Thyroid gland (tissue), 4 donors: ENCODE data around the gene PHACTR3. TPM values are rescaled to one million over a fixed set of nuclear protein-coding genes. Genes with fewer than 3 reads are reported as not detected.

Experiments
- DNase-seq, 2 donors: peaks; one replicate each; pipeline ENCODE4 v3.0.0-alpha.2; 2019
- H3K27ac ChIP-seq, 3 donors: fragments of 200-600 bp; sonication (generic); 1 replicate in 2 of 3; 2 replicates in 1 of 3; pipeline ENCODE4 v1.5.1; 2016 to 2019; ENCODE audit warnings: mild to moderate bottlenecking in 1 of 3, moderate library complexity in 1 of 3
- H3K27me3 ChIP-seq: fragments of 200-600 bp; sonication (generic); one replicate; pipeline ENCODE4 v1.5.1; 2019
- H3K36me3 ChIP-seq, 2 donors: fragments of 200-600 bp; sonication (generic); one replicate each; pipeline ENCODE4 v1.5.1; 2016 to 2019
- H3K4me1 ChIP-seq, 2 donors: fragments of 200-600 bp; sonication (generic); one replicate each; pipeline ENCODE4 v1.5.1; 2017 to 2019
- H3K4me3 ChIP-seq, 3 donors: fragments of 200-600 bp; sonication (generic); replicated peaks in 1 of 3; 1 replicate in 2 of 3; 2 replicates in 1 of 3; pipeline ENCODE4 v1.5.1; 2016; ENCODE audit warnings: mild to moderate bottlenecking in 1 of 3
- H3K9me3 ChIP-seq: fragments of 200-600 bp; sonication (generic); one replicate; pipeline ENCODE4 v1.5.1; 2017
- POLR2A ChIP-seq, 2 donors: fragments of 450-650 bp; IDR thresholded peaks; one replicate each; pipeline ENCODE4 v1.6.1; 2017; ENCODE audit warnings: antibody characterized with exemption in 2 of 2, mild to moderate bottlenecking in 2 of 2, moderate library complexity in 1 of 2
- WGBS, 2 donors: methylation state at CpG; one replicate each; pipeline ENCODE4 v1.1.5; 2017; 5-methylcytosine and 5-hydroxymethylcytosine counted together
- intact Hi-C: fragments of 100-400 bp; cut with DNase I; formaldehyde crosslinking; loops from one replicate; pipeline ENCODE4 v1.15.1; 2023
- total RNA-seq, 4 donors: library from RNA; depleted of rRNA; stranded (reverse); fragments of >200 nt; gene quantifications; one replicate each; pipeline ENCODE4 v1.2.3, GENCODE V29; 2016
- TF ChIP-seq, protein P1 (sequence below), 6 experiments: fragments of 200-600 bp in 3 of 6; fragments of 450-650 bp in 3 of 6; sonication (generic) in 3 of 6; IDR thresholded peaks; one replicate each; pipeline ENCODE4 v1.5.1; 2016 to 2019; ENCODE audit warnings: antibody characterized with exemption in 6 of 6, mild to moderate bottlenecking in 2 of 6, inconsistent platforms in 1 of 6, moderate library complexity in 1 of 6

The PHACTR3 gene
- total RNA-seq, 4 donors from 2014 or later, result 2.4 TPM; not detected in 3

DNA sequence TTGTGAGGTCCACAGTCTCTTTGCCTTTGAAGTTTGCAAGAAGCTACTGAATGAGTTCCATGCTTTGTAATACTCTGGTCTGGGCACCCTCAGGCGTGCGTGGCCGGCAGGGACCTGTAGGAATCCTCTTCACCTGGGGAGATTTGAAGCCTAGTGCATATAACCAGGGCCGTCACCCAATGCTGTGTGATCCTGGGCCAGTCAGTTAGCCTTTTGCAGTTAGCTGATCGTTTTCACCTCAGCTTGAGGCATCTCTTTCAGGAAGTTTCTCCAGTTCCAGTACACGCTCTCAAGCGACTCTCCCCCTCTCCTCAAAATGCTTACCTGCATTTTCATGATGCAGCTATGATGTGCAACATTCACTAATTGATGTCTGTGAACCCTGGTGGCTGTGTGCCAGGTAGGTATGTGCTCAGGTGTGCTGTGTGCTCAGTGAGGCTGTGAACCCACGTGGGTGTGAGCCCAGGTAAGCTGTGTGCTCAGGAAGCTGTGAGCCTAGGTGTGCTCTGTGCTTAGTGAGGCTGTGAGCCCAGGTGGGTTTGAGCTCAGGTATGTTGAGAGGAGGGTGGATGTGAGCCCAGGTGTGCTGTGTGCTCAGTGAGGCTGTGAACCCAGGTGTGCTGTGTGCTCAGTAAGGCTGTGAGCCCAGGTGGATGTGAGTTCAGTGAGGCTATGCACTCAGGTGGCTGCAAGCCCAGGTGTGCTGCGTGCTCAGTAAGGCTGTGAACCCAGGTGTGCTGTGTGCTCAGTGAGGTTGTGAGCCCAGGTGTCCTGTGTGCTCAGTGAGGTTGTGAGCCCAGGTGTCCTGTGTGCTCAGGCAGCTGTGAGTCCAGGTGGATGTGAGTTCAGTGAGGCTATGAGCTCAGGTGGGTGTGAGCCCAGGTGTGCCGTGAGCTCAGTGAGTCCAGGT is 120.4 kb downstream of the PHACTR3 start:
- Histone ChIP-seq H3K36me3 (no peaks in the 10 kb centered on the region), H3K9me3 (no peaks in the 10 kb centered on the region), H3K27ac (no peak overlapping the region), H3K4me3 (no peak overlapping the region), H3K4me1 (no peaks in the 10 kb centered on the region), H3K27me3 (no peaks in the 10 kb centered on the region)
- DNase-seq, result no peak
- TF ChIP-seq, protein P1, sequence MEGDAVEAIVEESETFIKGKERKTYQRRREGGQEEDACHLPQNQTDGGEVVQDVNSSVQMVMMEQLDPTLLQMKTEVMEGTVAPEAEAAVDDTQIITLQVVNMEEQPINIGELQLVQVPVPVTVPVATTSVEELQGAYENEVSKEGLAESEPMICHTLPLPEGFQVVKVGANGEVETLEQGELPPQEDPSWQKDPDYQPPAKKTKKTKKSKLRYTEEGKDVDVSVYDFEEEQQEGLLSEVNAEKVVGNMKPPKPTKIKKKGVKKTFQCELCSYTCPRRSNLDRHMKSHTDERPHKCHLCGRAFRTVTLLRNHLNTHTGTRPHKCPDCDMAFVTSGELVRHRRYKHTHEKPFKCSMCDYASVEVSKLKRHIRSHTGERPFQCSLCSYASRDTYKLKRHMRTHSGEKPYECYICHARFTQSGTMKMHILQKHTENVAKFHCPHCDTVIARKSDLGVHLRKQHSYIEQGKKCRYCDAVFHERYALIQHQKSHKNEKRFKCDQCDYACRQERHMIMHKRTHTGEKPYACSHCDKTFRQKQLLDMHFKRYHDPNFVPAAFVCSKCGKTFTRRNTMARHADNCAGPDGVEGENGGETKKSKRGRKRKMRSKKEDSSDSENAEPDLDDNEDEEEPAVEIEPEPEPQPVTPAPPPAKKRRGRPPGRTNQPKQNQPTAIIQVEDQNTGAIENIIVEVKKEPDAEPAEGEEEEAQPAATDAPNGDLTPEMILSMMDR (IDR thresholded peaks at IDR 0.05), result no peak
- TF ChIP-seq POLR2A (IDR thresholded peaks at IDR 0.05), result no peak
- 51 to 52% methylated on average over 9 to 10 of the region's 10 CpGs for WGBS, 2 donors
- intact Hi-C loops, result no loop called here

DNA sequence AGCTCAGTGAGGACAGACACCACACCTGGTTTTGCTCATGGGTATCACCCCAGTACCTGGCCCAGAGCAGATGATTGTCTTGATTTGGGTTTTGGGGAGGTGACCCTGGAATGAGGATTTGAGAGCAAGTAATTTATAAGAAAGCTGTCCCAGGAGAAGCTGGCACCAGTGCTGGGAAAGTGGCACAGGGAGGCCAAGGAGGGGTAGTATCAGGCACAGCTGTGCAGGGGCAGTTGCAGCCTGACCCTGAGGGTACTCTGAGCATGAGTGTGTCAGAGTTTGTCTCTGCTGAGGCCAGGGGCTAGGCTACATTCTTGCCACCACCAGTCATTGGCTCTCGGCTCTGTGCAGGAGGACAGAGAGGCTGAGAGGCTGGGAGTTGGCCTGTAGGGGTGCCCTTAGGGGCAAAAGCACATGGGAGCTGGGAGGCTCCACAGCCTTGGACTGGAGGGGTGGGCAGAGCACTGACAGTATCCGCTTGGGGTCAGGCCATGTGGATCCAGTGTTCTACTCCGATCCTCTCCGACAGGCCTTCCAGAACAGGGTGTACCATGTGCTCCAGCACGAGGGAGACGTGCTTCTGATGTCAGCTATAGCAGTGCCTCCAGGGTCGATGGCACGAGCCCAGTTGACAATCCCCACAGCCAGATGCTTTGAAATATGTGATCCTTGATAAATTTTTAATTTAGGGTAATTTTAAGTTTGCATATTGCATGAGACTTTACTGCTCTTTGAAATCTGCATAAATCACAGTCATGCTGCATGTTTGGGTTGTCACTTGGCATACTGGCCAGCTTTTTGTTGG is 121.3 kb downstream of the PHACTR3 start:
- TF ChIP-seq, protein P1 (IDR thresholded peaks at IDR 0.05), result no peak
- TF ChIP-seq POLR2A (IDR thresholded peaks at IDR 0.05), result no peak
- no peaks in the 10 kb centered on the region for H3K4me1 ChIP-seq
- WGBS, 2 donors, result 84 to 87% methylated on average over 8 of the region's 8 CpGs
- H3K27ac ChIP-seq, result no peak overlapping the region
- intact Hi-C loops, result no loop called here
- no peaks in the 10 kb centered on the region for H3K27me3 ChIP-seq
- H3K4me3 ChIP-seq, result no peak overlapping the region
- no peaks in the 10 kb centered on the region for H3K36me3 ChIP-seq
- no peaks in the 10 kb centered on the region for H3K9me3 ChIP-seq
- DNase-seq, result no peak

DNA sequence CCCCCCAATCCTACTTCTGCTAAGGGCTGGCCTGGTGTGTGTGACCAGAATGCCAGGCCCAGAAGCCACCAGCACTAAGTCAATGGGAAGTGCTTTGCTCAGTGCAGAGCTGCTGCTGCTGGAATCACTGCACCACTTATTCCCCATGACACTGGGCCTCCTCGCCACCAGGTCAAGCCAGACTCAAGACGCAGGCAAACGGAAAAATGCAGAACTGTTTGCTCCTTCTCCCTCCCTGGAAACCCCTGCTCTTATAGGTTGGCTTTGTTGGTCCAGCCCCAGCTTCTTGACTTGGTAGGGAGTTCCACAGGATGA is 121.9 kb downstream of the PHACTR3 start:
- Histone ChIP-seq H3K27ac (no peak overlapping the region), H3K36me3 (no peaks in the 10 kb centered on the region), H3K4me1 (no peaks in the 10 kb centered on the region), H3K9me3 (no peaks in the 10 kb centered on the region), H3K4me3 (no peak overlapping the region), H3K27me3 (no peaks in the 10 kb centered on the region)
- no peak for TF ChIP-seq POLR2A (IDR thresholded peaks at IDR 0.05)
- TF ChIP-seq, protein P1 (IDR thresholded peaks at IDR 0.05), result no peak
- intact Hi-C loops, result no loop called here
- no peak for DNase-seq
- WGBS, 2 donors, result 62 to 66% methylated on average over 3 of the region's 3 CpGs

DNA sequence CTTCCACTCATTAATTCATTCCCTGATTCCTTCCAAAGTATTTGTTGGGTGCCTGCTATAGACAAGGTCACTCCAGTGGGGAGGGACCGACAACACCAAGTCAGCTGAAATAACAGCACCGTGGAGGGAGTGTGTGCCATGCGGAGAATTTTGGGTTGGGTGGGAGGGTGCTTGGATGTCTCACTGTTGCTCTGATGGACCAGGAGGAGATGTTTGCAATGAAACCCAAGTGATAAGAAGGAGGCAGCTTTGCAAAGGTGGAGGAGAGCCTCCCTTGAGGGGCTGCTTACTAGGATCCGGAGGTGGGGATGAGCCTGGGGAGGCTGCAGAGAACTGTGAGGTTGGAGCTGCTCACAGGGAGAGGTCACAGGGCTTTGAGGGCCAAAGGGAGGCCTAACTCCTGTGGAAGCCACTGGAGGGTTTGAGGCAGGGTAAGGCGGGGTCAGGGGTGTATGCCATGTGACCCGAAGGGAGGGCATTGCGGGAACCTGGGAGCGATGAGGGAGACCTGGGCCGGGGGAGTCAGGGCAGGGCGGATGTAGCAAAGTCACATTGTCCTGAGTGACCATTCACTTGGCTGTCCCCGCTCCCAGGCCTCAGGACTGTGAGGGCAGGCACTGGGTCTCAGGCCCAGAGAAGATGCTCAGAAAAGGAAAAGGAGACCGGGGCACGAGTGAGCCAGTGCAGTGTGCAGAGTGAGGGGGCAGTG is 124.5 kb downstream of the PHACTR3 start:
- Histone ChIP-seq H3K4me3 (no peak overlapping the region), H3K4me1 (no peaks in the 10 kb centered on the region), H3K27me3 (no peaks in the 10 kb centered on the region), H3K36me3 (no peaks in the 10 kb centered on the region), H3K27ac (no peak overlapping the region), H3K9me3 (no peaks in the 10 kb centered on the region)
- WGBS, 2 donors, result 93 to 95% methylated on average over 13 of the region's 13 CpGs
- TF ChIP-seq POLR2A (IDR thresholded peaks at IDR 0.05), result no peak
- TF ChIP-seq, protein P1 (IDR thresholded peaks at IDR 0.05), result no peak
- intact Hi-C loops, result no loop called here
- no peak for DNase-seq
